Ishikawa (cell line): Measurements from ENCODE around the gene CELA3B.

Experiments used
- CEBPB ChIP-seq: IDR thresholded peaks from 2 replicates; pipeline ENCODE4 v1.6.1; 2012
- CREB1 ChIP-seq: IDR thresholded peaks from 2 replicates; pipeline ENCODE4 v1.6.1; 2012; ENCODE audit warnings: low read depth
- EGR1 ChIP-seq: IDR thresholded peaks from 2 replicates; pipeline ENCODE4 v1.6.1; 2012
- EP300 ChIP-seq: IDR thresholded peaks from 2 replicates; pipeline ENCODE4 v1.6.1; 2012; ENCODE audit warnings: borderline replicate concordance
- FOXM1 ChIP-seq: IDR thresholded peaks from 2 replicates; pipeline ENCODE4 v1.6.1; 2012; ENCODE audit warnings: low read depth, borderline replicate concordance
- MAX ChIP-seq: IDR thresholded peaks from 2 replicates; pipeline ENCODE4 v1.6.1; 2012
- NFIC ChIP-seq: IDR thresholded peaks from 2 replicates; pipeline ENCODE4 v1.6.1; 2012
- RAD21 ChIP-seq: IDR thresholded peaks from 2 replicates; pipeline ENCODE4 v1.6.1; 2012; ENCODE audit warnings: low read depth
- REST ChIP-seq: IDR thresholded peaks from 2 replicates; pipeline ENCODE4 v1.6.1; 2012; ENCODE audit warnings: low read depth, mild to moderate bottlenecking
- TAF1 ChIP-seq: IDR thresholded peaks from 2 replicates; pipeline ENCODE4 v1.6.1; 2012; ENCODE audit warnings: low read depth, mild to moderate bottlenecking
- TCF12 ChIP-seq: IDR thresholded peaks from 2 replicates; pipeline ENCODE4 v1.6.1; 2012; ENCODE audit warnings: low read depth
- TEAD4 ChIP-seq: IDR thresholded peaks from 2 replicates; pipeline ENCODE4 v1.6.1; 2012
- USF1 ChIP-seq: IDR thresholded peaks from 2 replicates; pipeline ENCODE4 v1.6.1; 2012
- YY1 ChIP-seq: IDR thresholded peaks from 2 replicates; pipeline ENCODE4 v1.6.1; 2012; ENCODE audit warnings: low read depth
- ZBTB7A ChIP-seq: IDR thresholded peaks from 2 replicates; pipeline ENCODE4 v1.6.1; 2012; ENCODE audit warnings: low read depth

Gene CELA3B

GRCh38 chr1:21961799-21962198 lies 15.0 kb upstream of the CELA3B start:
- TF ChIP-seq CEBPB (no peak), FOXM1 (no peak), CREB1 (no peak), MAX (no peak), ZBTB7A (no peak), REST (no peak), YY1 (no peak)

GRCh38 chr1:21963477-21964217 lies 13.2 kb upstream of the CELA3B start:
- TF ChIP-seq NFIC (no peak), TAF1 (no peak), TCF12 (no peak), TEAD4 (no peak), RAD21 (peak; percentile 92), YY1 (no peak), CREB1 (no peak)

GRCh38 chr1:21966247-21967000 lies 10.4 kb upstream of the CELA3B start:
- TF ChIP-seq USF1 (no peak), TAF1 (no peak), EP300 (no peak)

GRCh38 chr1:21980515-21981220 lies 3.8 kb downstream of the CELA3B start:
- peak; percentile 54 for TF ChIP-seq RAD21

GRCh38 chr1:22001409-22001808 lies 24.6 kb downstream of the CELA3B start, which contains the start of gene CELA3A:
Gene CELA3A, plus strand, starts transcription at chr1:22001657. Its CDS starts 18 bp downstream, at chr1:22001675.
- TF ChIP-seq TCF12 (no peak), RAD21 (no peak), FOXM1 (no peak)

- TF ChIP-seq RAD21 = peak; percentile 61
Observed at GRCh38 chr1:22005261-22006149, 28.7 kb downstream of the CELA3B start.

GRCh38 chr1:22018583-22019559 lies 42.0 kb downstream of the CELA3B start:
- TF ChIP-seq NFIC = no peak
- TF ChIP-seq TAF1 = no peak
- no peak for TF ChIP-seq ZBTB7A
- no peak for TF ChIP-seq MAX
- no peak for TF ChIP-seq RAD21
- no peak for TF ChIP-seq EGR1
- no peak for TF ChIP-seq TEAD4
- TF ChIP-seq TCF12 = no peak
- no peak for TF ChIP-seq EP300
- no peak for TF ChIP-seq USF1
- TF ChIP-seq CEBPB = no peak
